AG08396 (cell line): ENCODE results near the gene KIF21A.

Experiments used
- DNase-seq: peaks from one replicate; pipeline ENCODE4 v3.0.0; 2012; ENCODE audit warnings: low spot score, mixed read lengths

KIF21A gene

DNA sequence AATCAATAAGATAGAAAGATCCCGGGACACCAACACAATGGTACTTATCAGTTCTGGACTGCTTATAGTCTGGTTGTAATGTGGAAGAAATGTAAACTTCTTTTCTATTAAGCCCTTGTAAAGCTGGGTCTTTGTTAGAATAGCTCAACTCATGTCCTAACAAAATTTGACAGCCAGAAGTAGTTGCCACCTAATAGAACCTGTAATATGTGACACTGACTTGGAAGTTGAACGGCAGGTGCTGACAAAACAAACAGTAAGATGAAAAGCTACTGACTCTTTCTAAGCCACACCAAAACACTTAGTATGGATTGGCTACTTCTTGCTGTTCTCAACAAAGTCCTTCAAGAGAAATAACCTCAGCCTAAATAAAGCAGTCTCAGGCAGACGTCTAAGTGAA is 56.6 kb downstream of the KIF21A start:
- no peak for DNase-seq

DNA sequence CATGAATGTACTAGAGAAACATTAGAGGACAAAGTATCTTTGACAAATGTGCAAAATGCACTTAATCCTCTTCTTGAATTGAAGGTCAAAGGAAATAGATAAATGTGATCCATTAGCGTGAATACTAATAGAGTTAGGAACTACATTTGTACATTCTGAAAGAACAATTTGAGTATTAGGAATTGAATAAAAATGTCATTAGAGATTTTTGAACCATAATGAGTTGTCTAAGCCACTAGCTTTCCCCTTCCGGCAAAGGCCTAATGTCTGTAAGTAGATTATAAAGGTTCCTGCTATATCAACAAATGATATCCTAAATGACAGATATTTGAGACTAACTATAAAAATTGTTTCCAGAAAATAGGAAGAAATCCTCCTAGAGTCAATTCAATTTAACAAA is 59.8 kb downstream of the KIF21A start:
- DNase-seq = no peak

DNA sequence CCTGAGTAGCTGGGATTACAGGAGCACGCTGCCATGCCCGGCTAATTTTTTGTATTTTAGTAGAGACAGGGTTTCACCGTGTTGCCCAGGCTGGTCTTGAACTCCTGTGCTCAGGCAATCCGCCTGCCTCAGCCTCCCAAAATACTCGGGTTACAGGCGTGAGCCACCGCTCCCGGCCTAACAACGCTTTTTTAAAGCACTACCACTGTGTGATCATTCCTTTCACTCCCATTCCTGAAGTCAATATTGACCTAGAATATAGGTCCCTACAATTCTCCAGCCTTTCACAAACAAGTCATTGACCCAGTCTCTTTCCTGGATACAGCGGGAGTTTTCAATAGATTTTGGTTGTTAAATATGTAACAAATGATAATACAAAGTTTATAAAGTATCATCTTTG is 62.8 kb downstream of the KIF21A start:
- no peak for DNase-seq

GRCh38 chr12:39378341-39378740 is 64.6 kb downstream of the KIF21A start:
- no peak for DNase-seq

DNA sequence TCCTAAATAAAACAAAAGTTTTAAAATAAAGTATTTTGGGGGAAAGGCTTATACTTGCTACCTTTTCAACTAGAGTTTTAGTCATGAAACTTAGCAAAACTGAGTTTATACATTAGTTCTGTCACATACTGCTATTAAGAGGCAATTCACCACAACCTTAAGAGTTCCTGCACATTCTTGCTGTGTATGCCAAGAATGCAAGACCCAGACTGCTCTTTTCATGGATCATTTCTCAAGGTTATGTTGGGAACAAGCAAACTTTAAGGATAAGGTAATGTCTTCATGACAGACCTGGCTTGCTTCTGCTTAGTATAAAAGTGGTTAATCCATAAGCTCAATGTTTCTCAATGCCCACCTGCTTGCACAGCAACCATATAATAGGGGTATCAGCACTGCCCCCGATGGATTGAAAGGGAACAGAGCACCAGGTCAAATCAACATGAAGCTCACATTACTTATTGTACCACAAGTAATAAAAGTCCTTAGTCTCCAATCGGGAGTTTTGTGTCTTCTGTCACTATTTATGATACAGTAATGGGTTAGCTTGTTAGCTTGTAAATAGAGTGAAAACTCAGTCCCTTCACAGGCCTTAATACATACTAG is 67.6 kb downstream of the KIF21A start:
- DNase-seq = no peak

- no peak for DNase-seq
Observed at GRCh38 chr12:39372929-39373328, 70.0 kb downstream of the KIF21A start.

- DNase-seq = no peak
Observed at GRCh38 chr12:39372204-39372925, 70.6 kb downstream of the KIF21A start.

- DNase-seq = no peak
Observed at GRCh38 chr12:39369756-39370155, 73.2 kb downstream of the KIF21A start.

DNA sequence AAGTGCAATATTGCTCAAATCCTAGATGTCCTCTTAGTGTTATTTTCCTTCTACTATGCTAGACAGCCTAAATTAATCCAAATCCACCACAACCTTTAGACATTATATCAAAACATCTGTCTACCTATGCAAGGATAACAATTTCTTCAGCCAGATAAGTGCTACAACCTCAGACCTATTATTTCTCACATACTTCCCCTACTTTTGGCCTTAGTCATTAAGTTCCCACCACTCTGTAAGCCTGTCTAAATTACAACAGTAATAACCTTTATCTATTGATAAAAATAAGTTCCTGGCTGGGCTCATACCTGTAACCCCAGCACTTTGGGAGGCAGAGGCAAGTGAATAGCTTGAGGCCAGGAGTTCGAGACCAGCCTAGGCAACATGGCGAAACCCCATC is 74.0 kb downstream of the KIF21A start:
- DNase-seq = no peak

DNA sequence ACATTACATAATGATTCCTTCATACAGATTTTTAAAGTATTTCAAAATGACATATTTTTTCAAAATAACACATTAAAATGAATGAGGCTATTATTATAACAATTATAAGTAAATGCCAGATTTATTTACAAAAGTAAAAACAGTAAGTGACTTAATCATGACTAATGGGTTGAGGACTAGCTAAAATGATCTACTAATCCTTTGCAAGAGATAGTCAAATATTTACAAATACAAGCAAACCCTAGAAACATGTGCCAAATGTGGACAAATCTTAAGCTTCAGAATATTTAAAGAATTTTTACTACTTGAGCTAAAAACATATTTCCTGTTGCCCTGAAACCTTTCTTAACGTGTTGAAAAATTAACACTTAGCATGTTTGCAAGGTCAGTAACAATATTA is 74.8 kb downstream of the KIF21A start:
- no peak for DNase-seq

- no peak for DNase-seq
Observed at GRCh38 chr12:39367494-39367893, 75.4 kb downstream of the KIF21A start.

DNA sequence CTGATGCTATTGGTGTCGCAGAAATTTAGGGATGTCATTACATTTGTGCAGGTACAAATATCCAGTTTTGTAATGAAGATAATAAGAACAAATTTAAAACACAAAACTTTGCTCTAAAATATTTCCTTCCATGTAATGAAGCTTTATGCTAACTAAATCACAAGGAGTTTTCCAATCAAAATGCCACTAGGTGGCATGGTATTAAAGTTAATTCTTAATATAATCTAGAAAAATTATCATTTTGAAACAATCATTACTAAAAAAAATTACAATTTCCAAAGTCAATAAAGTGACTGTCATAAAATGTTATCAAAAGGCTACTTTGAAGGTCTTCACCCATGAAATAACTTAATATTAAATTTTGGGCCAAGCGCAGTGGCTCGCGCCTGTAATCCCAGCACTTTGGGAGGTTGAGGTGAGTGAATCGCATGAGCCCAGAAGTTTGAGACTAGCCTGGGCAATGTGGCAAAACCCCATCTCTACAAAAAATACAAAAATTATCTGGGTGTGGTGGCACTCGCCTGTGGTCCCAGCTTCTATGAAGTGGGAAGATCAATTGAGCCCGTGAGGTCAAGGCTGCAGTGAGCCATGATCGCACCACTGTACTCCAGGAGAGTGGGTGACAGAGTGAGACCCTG is 77.4 kb downstream of the KIF21A start:
- no peak for DNase-seq

GRCh38 chr12:39364196-39364595 is 78.7 kb downstream of the KIF21A start:
- no peak for DNase-seq

DNA sequence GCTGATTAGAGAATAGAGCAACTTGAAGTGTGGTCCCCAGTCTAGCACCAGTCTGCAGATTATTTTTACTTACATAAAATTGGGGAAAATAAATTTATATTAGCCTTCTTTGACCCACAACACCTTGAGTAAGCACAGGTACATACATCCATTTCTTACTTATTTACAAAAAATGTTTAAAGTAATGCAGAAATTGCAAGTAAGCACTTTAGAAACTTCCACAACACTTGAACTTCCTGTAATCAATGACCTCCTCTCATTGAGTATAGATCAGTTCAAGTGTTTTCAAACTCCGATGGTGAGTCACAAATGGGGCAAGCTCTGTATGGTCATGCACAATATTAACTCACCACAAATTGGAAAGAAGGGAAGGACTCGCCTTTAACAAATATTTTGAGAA is 83.3 kb downstream of the KIF21A start:
- no peak for DNase-seq

- no peak for DNase-seq
Observed at GRCh38 chr12:39357041-39357440, 85.9 kb downstream of the KIF21A start.

GRCh38 chr12:39355841-39356240 is 87.1 kb downstream of the KIF21A start:
- DNase-seq = no peak

GRCh38 chr12:39354955-39355354 is 88.0 kb downstream of the KIF21A start:
- DNase-seq = no peak

- DNase-seq = no peak
Observed at GRCh38 chr12:39352471-39353017, 90.4 kb downstream of the KIF21A start.

DNA sequence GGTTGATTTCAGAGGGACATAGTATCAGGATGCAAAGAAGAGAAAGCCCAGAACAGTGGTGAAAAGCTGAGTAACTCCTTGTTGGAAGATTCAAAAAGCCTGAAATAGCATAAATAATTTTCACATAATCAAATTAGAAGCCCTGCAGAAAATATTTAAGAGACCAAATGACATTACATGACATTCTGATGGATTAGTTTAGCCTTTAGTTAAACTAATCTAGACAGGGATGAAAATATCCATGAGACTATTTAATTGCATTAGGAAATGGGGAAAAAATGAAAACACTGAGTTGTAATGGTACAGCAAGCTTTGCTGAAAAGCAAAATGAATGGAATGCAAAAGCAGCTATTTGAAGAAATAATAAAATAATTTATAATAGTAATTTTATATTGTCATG is 91.8 kb downstream of the KIF21A start:
- no peak for DNase-seq

- DNase-seq = no peak
Observed at GRCh38 chr12:39348941-39349626, 93.8 kb downstream of the KIF21A start.

DNA sequence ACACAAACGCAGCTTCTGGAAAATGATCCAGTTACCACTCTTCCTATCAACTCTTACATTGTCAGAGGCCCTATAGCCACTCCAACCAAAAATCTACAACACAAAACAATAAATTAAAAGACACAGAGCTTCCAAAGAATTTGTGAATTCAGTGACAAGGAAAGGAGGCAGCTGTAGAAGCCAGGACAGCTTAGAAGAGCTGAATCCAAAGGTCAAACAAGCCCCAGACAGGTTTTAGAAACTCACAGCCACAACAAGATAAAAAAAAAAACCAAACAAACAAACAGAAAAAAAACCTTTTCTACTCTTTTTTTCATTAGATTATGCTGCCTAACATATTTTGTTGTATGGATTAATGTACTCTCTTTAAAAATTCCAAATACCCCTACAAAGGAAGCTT is 94.4 kb downstream of the KIF21A start:
- DNase-seq = no peak

GRCh38 chr12:39344926-39345325 is 98.0 kb downstream of the KIF21A start:
- DNase-seq = no peak

GRCh38 chr12:39343665-39344064 is 99.3 kb downstream of the KIF21A start:
- no peak for DNase-seq
